Activated CD8-positive, alpha-beta T cell treated with anti-CD3 and anti-CD28 coated beads for 36 hours (primary cell): ENCODE results near the gene REPS1. TPM values are rescaled to one million over a fixed set of nuclear protein-coding genes. Genes with fewer than 3 reads are reported as not detected.

ENCODE experiments used
- ATAC-seq: fragments of 200-7000 bp; cut with Tn5 transposase; one replicate; pipeline ENCODE4 v1.10.0; 2021; ENCODE audit warnings: mild to moderate bottlenecking, moderate library complexity
- CTCF ChIA-PET: fragments of 350-600 bp; sonication (Branson Sonifier 250); formaldehyde crosslinking; loops from one replicate; lab custom pipeline; 2021; ENCODE audit warnings: antibody characterized with exemption; lab: Charles Lee
- POLR2A ChIA-PET: fragments of 350-600 bp; sonication (Branson Sonifier 250); formaldehyde crosslinking; loops from one replicate; lab custom pipeline; 2021; ENCODE audit warnings: antibody characterized with exemption; lab: Charles Lee
- DNase-seq: peaks from one replicate; pipeline ENCODE4 v3.0.0-alpha.2; 2020
- H3K27ac Mint-ChIP-seq: one replicate; pipeline ENCODE4 v1.8.0; 2021; ENCODE audit warnings: mild to moderate bottlenecking, mixed read lengths
- H3K27me3 Mint-ChIP-seq: one replicate; pipeline ENCODE4 v1.8.0; 2021; ENCODE audit warnings: mixed read lengths
- H3K36me3 Mint-ChIP-seq: one replicate; pipeline ENCODE4 v1.8.0; 2021; ENCODE audit warnings: low read depth, mixed read lengths
- H3K4me1 Mint-ChIP-seq: one replicate; pipeline ENCODE4 v1.8.0; 2021; ENCODE audit warnings: low read depth, mixed read lengths
- H3K4me3 Mint-ChIP-seq: one replicate; pipeline ENCODE4 v1.8.0; 2021; ENCODE audit warnings: mild to moderate bottlenecking, moderate library complexity, mixed read lengths
- H3K9me3 Mint-ChIP-seq: one replicate; pipeline ENCODE4 v1.8.0; 2021; ENCODE audit warnings: mixed read lengths
- CTCF ChIP-seq: fragments of 200-600 bp; IDR thresholded peaks from one replicate; pipeline ENCODE4 v1.8.0; 2022; ENCODE audit warnings: antibody characterized with exemption, mild to moderate bottlenecking
- intact Hi-C: fragments of 100-400 bp; cut with micrococcal nuclease; formaldehyde crosslinking; loops from one replicate; pipeline ENCODE4 v1.10.0; 2022
- total RNA-seq, 2 experiments: library from RNA; stranded (reverse); gene quantifications; one replicate each; pipeline ENCODE4 v1.2.3, GENCODE V29; 2021

REPS1 gene
- total RNA-seq, 2 experiments from 2014 or later, result 44.9 to 46.6 TPM

- H3K36me3 Mint-ChIP-seq, result peaks cover 55% of the 10 kb centered on the region
- DNase-seq (no peak), ATAC-seq (no peak)
- H3K27me3 Mint-ChIP-seq, result no peaks in the 10 kb centered on the region
- TF ChIP-seq CTCF, result no peak
- intact Hi-C loops, result no loop called here
- no peak overlapping the region for H3K27ac Mint-ChIP-seq
- no peak overlapping the region for H3K4me3 Mint-ChIP-seq
- no peaks in the 10 kb centered on the region for H3K4me1 Mint-ChIP-seq
- POLR2A ChIA-PET, result no interaction called here
- H3K9me3 Mint-ChIP-seq, result no peaks in the 10 kb centered on the region
- CTCF ChIA-PET, result no interaction called here
Measured at GRCh38 chr6:138909511-138909910, 78.5 kb downstream of the REPS1 start.

GRCh38 chr6:138907167-138907566, 80.9 kb downstream of the REPS1 start:
- Mint-ChIP-seq H3K36me3 (peaks cover 49% of the 10 kb centered on the region), H3K27ac (no peak overlapping the region), H3K27me3 (no peaks in the 10 kb centered on the region), H3K4me3 (no peak overlapping the region), H3K4me1 (no peaks in the 10 kb centered on the region), H3K9me3 (no peaks in the 10 kb centered on the region)
- intact Hi-C loops, result no loop called here
- ATAC-seq (no peak), DNase-seq (no peak)
- ChIA-PET POLR2A (no interaction called here), CTCF (no interaction called here)
- no peak for TF ChIP-seq CTCF

GRCh38 chr6:138897031-138897430, 91.0 kb downstream of the REPS1 start:
- no peak for ATAC-seq
- Mint-ChIP-seq H3K9me3 (no peaks in the 10 kb centered on the region), H3K4me1 (peaks cover 4% of the 10 kb centered on the region), H3K4me3 (no peak overlapping the region), H3K27me3 (no peaks in the 10 kb centered on the region), H3K36me3 (peaks cover 29% of the 10 kb centered on the region), H3K27ac (no peak overlapping the region)
- ChIA-PET CTCF (no interaction called here), POLR2A (no interaction called here)
- intact Hi-C loops, result no loop called here
- no peak for DNase-seq
- no peak for TF ChIP-seq CTCF

GRCh38 chr6:138896104-138896756, 91.8 kb downstream of the REPS1 start:
- DNase-seq, result no peak
- H3K27ac Mint-ChIP-seq, result no peak overlapping the region
- no peak overlapping the region for H3K4me3 Mint-ChIP-seq
- no peak for ATAC-seq
- no peaks in the 10 kb centered on the region for H3K9me3 Mint-ChIP-seq
- CTCF ChIA-PET, result interaction anchor here (0.6 to 0.7 kb wide), 2 partner anchors 36 to 112 kb away, joined by 3 to 4 read pairs; no protein-coding TSS in a partner anchor
- no peak for TF ChIP-seq CTCF
- intact Hi-C loops, result no loop called here
- POLR2A ChIA-PET, result interaction anchor here (0.6 kb wide), 1 partner anchor 77 kb away, joined by 3 read pairs; no protein-coding TSS in a partner anchor
- H3K36me3 Mint-ChIP-seq, result peaks cover 24% of the 10 kb centered on the region
- H3K4me1 Mint-ChIP-seq, result peaks cover 4% of the 10 kb centered on the region
- no peaks in the 10 kb centered on the region for H3K27me3 Mint-ChIP-seq

GRCh38 chr6:138891255-138891986, 96.6 kb downstream of the REPS1 start:
- no peak for TF ChIP-seq CTCF
- Mint-ChIP-seq H3K36me3 (no peaks in the 10 kb centered on the region), H3K27me3 (no peaks in the 10 kb centered on the region), H3K4me3 (no peak overlapping the region), H3K9me3 (no peaks in the 10 kb centered on the region), H3K27ac (no peak overlapping the region), H3K4me1 (peaks cover 4% of the 10 kb centered on the region)
- ChIA-PET POLR2A (no interaction called here), CTCF (no interaction called here)
- ATAC-seq (no peak), DNase-seq (no peak)
- intact Hi-C loops, result no loop called here
